Common myeloid progenitor, CD34-positive (primary cell): ENCODE data around the gene PLP1.

ENCODE experiments used
- CTCF ChIA-PET: fragments of 350-600 bp; sonication (Branson Sonifier 250); formaldehyde crosslinking; loops from one replicate; lab custom pipeline; 2021; ENCODE audit warnings: antibody characterized with exemption; lab: Charles Lee
- POLR2A ChIA-PET: fragments of 350-600 bp; sonication (Branson Sonifier 250); formaldehyde crosslinking; loops from one replicate; lab custom pipeline; 2021; ENCODE audit warnings: antibody characterized with exemption; lab: Charles Lee
- DNase-seq, 3 donors: peaks; one replicate each; pipeline versions ENCODE4 v3.0.0 to v3.0.0-alpha.2; 2013
- H3K27ac ChIP-seq, 2 experiments: 1 replicate in 1 of 2; 2 replicates in 1 of 2; pipeline ENCODE4 v1.7.0; 2013; ENCODE audit warnings: inconsistent platforms in 2 of 2, low read length in 2 of 2, mild to moderate bottlenecking in 2 of 2, low read depth in 1 of 2, moderate library complexity in 1 of 2; ENCODE audit not compliant: severe bottlenecking in 2 of 2, insufficient read depth in 1 of 2, poor library complexity in 1 of 2
- H3K27me3 ChIP-seq, 5 experiments: replicated peaks in 2 of 5; 1 replicate in 3 of 5; 2 replicates in 2 of 5; pipeline versions ENCODE4 v1.6.1 to v1.7.0; 2013; ENCODE audit warnings: low read length in 4 of 5, mild to moderate bottlenecking in 2 of 5, moderate library complexity in 2 of 5, inconsistent platforms in 1 of 5; ENCODE audit not compliant: insufficient read depth in 5 of 5, control insufficient read depth in 4 of 5
- H3K36me3 ChIP-seq, 4 experiments: 1 replicate in 2 of 4; 2 replicates in 2 of 4; pipeline versions ENCODE4 v1.6.1 to v1.7.0; 2013; ENCODE audit warnings: low read length in 3 of 4, control low read depth in 1 of 4, mild to moderate bottlenecking in 1 of 4; ENCODE audit not compliant: control insufficient read depth in 4 of 4, insufficient read depth in 4 of 4
- H3K4me1 ChIP-seq, 4 experiments: 1 replicate in 3 of 4; 2 replicates in 1 of 4; pipeline versions ENCODE4 v1.6.1 to v1.7.1; 2013; ENCODE audit warnings: low read length in 3 of 4, mild to moderate bottlenecking in 3 of 4, control low read depth in 1 of 4, inconsistent platforms in 1 of 4, moderate library complexity in 1 of 4; ENCODE audit not compliant: control insufficient read depth in 4 of 4, insufficient read depth in 4 of 4; ENCODE audit errors: control extremely low read depth in 1 of 4
- H3K4me3 ChIP-seq, 7 experiments: 1 replicate in 4 of 7; 2 replicates in 3 of 7; pipeline versions ENCODE4 v1.5.1 to v1.7.0; 2013; ENCODE audit warnings: mild to moderate bottlenecking in 7 of 7, low read length in 6 of 7, moderate library complexity in 6 of 7, inconsistent platforms in 2 of 7, low read depth in 2 of 7, control low read depth in 1 of 7; ENCODE audit not compliant: insufficient read depth in 4 of 7, control insufficient read depth in 1 of 7; ENCODE audit errors: extremely low read depth in 1 of 7
- H3K9me3 ChIP-seq, 5 experiments: 1 replicate in 4 of 5; 2 replicates in 1 of 5; pipeline versions ENCODE4 v1.6.1 to v1.7.1; 2013; ENCODE audit warnings: low read length in 4 of 5, mild to moderate bottlenecking in 2 of 5, inconsistent platforms in 1 of 5, low read depth in 1 of 5, moderate library complexity in 1 of 5; ENCODE audit not compliant: control insufficient read depth in 4 of 5, insufficient read depth in 2 of 5; ENCODE audit errors: control extremely low read depth in 1 of 5
- WGBS: methylation state at CpG from one replicate; pipeline ENCODE4 v1.1.5; 2013; ENCODE audit not compliant: insufficient coverage; 5-methylcytosine and 5-hydroxymethylcytosine counted together

PLP1 gene

DNA sequence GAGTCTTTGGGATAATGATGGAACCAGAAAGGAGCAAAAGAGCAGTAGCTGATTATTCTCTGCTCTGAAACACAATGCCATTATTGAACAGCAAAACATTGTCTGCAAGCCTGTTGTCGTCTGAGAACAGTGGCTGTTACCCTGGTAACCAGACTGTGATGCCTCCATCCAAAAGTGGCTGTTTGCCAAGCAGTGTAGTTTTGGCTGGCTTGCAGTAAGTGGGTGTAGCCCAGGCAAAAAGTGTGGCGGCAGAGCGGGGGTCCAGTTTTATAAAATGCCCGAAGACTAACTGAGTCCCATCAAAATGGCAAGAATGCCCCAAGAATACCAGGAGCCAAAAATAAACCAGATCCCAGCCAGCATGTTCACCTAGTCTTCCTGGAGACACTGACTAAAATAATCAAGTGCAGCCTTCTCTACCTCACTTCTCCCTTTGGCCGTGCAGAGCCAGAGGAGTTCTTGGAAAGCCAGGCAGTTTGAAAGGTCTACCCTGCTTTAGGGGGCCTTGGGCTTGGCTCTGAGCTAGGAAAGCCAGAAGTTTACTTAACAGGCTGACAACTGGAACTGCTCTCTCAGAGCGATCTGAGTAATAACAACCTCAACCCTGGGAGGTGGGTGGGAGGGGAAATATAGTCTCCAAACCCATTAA is 2.6 kb downstream of the PLP1 start:
- no peak overlapping the region for H3K4me3 ChIP-seq
- H3K9me3 ChIP-seq, result no peaks in the 10 kb centered on the region
- 100% methylated on average over 5 of the region's 6 CpGs for WGBS
- H3K4me1 ChIP-seq, result peaks cover 0 to 2% (median 0%) of the 10 kb centered on the region in 4 experiments
- no peaks in the 10 kb centered on the region for H3K36me3 ChIP-seq
- CTCF ChIA-PET, result interaction anchor here (1.3 kb wide), 1 partner anchor 68 kb away, joined by 3 read pairs; no protein-coding TSS in a partner anchor
- H3K27ac ChIP-seq, result no peak overlapping the region
- H3K27me3 ChIP-seq, result peaks cover 0 to 7% (median 0%) of the 10 kb centered on the region in 5 experiments
- POLR2A ChIA-PET, result no interaction called here
- no peak for DNase-seq

DNA sequence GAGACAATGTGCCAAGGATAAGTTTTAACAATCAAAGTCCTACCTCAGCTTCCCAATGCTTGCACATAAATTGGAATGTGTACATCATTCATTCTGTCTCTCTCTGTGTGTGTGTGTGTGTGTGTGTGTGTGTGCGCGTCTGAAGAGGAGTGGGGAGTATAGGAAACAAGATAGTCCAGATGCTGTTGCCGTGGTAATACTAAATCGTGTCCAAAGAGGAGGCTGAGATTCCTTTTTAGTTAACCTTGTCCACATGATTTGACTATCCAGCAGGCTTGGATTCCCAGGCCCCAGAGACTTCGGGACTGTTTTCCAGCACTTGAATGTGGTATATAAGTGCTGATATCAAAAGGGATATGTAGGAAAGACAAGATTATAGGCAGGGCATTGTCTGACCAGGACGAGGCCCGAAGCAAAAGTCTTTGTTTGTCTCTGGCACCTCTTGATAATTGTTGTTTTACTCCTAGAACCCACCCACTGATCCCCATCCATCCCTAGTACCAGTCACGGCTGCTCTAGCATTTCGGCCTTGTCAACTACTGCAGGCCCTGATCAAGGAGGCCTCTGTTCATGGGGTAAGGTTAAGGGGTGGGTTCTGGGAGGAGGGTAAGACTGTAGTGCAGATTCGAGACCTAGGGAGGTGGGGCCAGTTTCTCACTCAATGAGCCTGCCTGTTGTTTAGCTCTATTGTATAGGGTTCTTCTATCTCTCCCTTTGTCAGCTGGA is 3.9 kb downstream of the PLP1 start:
- Histone ChIP-seq H3K4me3 (no peak overlapping the region), H3K4me1 (peaks cover 0 to 2% (median 0%) of the 10 kb centered on the region in 4 experiments), H3K9me3 (no peaks in the 10 kb centered on the region), H3K27me3 (peaks cover 0 to 4% (median 0%) of the 10 kb centered on the region in 5 experiments), H3K36me3 (no peaks in the 10 kb centered on the region), H3K27ac (no peak overlapping the region)
- POLR2A ChIA-PET, result no interaction called here
- CTCF ChIA-PET, result no interaction called here
- WGBS, result 91% methylated on average over 4 of the region's 10 CpGs
- no peak for DNase-seq

DNA sequence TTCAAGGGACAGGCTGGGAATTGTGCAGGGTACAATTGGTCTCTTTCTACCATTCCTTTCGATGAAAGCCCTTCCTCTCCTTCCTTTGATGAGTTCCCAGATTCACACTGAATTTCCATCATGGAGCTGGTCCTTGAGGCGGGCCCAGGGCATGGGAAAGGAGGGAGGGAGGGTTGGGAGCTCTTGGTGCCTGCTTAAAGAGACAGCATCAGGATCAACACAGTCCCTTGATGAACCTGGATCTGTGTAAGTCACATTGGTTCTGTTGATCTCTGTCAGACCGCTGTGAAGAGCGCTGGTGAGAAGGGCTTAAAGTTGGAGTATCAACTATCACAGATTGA is 4.4 kb downstream of the PLP1 start:
- WGBS, result 100% methylated on average over 2 of the region's 4 CpGs

DNA sequence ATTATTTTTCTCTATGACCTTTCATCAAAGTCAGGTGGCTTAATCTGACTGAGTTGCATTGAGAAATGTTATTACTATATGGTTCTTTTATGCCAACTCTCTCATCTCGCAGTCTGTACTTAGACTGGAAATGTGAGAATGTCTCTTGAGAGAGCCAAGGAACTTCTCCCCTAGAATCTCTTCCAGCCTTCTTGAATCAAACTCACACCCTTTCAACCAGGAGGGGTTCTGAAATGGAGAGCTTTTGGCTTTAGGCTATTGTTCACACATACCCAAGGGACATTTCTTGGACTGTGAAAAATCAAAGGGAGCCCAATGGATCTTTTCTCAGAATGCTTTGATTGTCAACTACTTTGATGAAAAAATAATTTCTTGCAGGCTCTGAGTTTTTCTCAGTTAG is 5.1 kb downstream of the PLP1 start:
- ChIA-PET CTCF (no interaction called here), POLR2A (no interaction called here)
- Histone ChIP-seq H3K4me3 (no peak overlapping the region), H3K4me1 (peaks cover 0 to 2% (median 0%) of the 10 kb centered on the region in 4 experiments), H3K9me3 (no peaks in the 10 kb centered on the region), H3K27me3 (peaks cover 0 to 4% (median 0%) of the 10 kb centered on the region in 5 experiments), H3K36me3 (no peaks in the 10 kb centered on the region), H3K27ac (no peak overlapping the region)
- no CpG with 5 or more reads among the region's 1 CpG for WGBS
- DNase-seq, result no peak

More for the DNA sequence above, 4.4 kb downstream of the PLP1 start:
- ChIA-PET POLR2A (no interaction called here), CTCF (no interaction called here)
- H3K36me3 ChIP-seq, result no peaks in the 10 kb centered on the region
- H3K9me3 ChIP-seq, result no peaks in the 10 kb centered on the region
- no peak overlapping the region for H3K4me3 ChIP-seq
- peaks cover 0 to 2% (median 0%) of the 10 kb centered on the region in 4 experiments for H3K4me1 ChIP-seq
- DNase-seq, result no peak
- H3K27ac ChIP-seq, result no peak overlapping the region
- peaks cover 0 to 4% (median 0%) of the 10 kb centered on the region in 5 experiments for H3K27me3 ChIP-seq

DNA sequence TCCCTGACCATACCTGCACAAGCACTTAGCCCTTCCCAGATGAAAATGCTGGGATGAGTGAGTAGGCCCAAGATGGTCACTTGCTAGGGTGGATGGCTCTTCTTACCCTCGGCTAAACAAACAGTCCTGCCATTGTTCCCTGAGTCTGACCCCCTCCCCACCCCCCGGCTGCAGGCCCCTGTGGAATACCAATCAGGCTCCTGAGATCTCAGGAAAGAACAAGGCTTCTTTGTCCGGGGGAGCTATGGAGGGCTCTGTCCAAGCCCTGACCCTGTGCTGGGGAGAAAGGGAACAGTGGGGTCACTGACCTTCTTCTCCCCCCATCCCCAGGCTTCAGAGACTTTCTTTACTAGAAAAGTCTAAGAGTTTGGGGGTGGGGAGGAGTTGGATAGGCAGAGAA is 6.0 kb downstream of the PLP1 start:
- H3K27ac ChIP-seq, result no peak overlapping the region
- H3K36me3 ChIP-seq, result no peaks in the 10 kb centered on the region
- peaks cover 0 to 2% (median 0%) of the 10 kb centered on the region in 4 experiments for H3K4me1 ChIP-seq
- no CpG with 5 or more reads among the region's 3 CpGs for WGBS
- H3K27me3 ChIP-seq, result peaks cover 0 to 4% (median 0%) of the 10 kb centered on the region in 5 experiments
- POLR2A ChIA-PET, result no interaction called here
- no peak for DNase-seq
- no peak overlapping the region for H3K4me3 ChIP-seq
- CTCF ChIA-PET, result no interaction called here
- no peaks in the 10 kb centered on the region for H3K9me3 ChIP-seq

DNA sequence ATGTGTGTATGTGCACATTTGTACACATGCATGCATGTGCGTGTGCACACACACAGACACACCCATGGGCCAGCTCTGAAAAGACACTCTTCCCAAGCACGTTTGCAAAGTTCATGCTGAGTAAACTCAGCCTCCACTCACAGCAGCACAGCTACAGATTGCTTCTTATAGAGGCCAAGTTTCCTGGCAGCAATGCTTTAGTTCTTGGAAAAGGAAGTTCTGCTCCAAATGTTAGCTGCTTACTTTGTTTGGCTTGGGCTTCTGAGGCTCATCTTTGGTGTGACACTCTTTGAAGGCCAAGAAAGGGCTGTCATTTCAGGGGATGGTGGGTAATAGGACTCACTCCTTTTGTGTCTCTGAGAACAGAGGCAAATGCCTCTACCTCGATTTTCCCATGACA is 6.6 kb downstream of the PLP1 start:
- CTCF ChIA-PET, result no interaction called here
- DNase-seq, result no peak
- Histone ChIP-seq H3K27me3 (peaks cover 0 to 7% (median 0%) of the 10 kb centered on the region in 5 experiments), H3K4me1 (peaks cover 0 to 2% (median 0%) of the 10 kb centered on the region in 4 experiments), H3K9me3 (no peaks in the 10 kb centered on the region), H3K27ac (no peak overlapping the region), H3K36me3 (no peaks in the 10 kb centered on the region), H3K4me3 (no peak overlapping the region)
- 44% methylated on average over 2 of the region's 3 CpGs for WGBS
- POLR2A ChIA-PET, result no interaction called here

DNA sequence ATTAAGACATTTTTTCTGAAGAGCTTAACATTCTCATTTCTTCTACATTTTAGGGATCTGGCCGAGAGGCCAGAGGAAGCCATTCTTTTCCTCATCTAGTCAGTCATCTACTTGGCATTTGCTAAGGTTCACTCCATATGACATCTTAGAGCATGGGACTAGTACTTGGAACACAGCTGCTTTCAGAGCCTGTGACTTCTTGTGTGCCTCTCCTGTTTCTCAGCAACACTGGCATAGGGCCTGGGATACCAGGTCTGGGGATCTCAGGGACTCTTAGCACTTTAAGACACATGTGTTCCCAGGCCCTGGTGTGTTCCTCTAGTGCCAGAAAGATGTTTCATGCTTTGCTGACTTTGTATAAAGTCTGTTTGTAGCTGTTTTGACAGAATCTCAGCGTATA is 7.3 kb downstream of the PLP1 start:
- DNase-seq, result no peak
- H3K27ac ChIP-seq, result no peak overlapping the region
- WGBS, result 100% methylated on average over 1 of the region's 2 CpGs
- POLR2A ChIA-PET, result no interaction called here
- H3K9me3 ChIP-seq, result no peaks in the 10 kb centered on the region
- peaks cover 0 to 2% (median 0%) of the 10 kb centered on the region in 4 experiments for H3K4me1 ChIP-seq
- no peak overlapping the region for H3K4me3 ChIP-seq
- H3K36me3 ChIP-seq, result no peaks in the 10 kb centered on the region
- peaks cover 0 to 7% (median 0%) of the 10 kb centered on the region in 5 experiments for H3K27me3 ChIP-seq
- CTCF ChIA-PET, result no interaction called here
